AG10803 (cell line): ENCODE data around the gene PRKAA1.

ENCODE experiments used
- DNase-seq: peaks from one replicate; pipeline ENCODE4 v3.0.0; 2010; ENCODE audit warnings: low read depth
- H3K4me3 ChIP-seq: 2 replicates; pipeline ENCODE4 v1.5.1; 2011; ENCODE audit warnings: mild to moderate bottlenecking, low read length, control low read depth
- CTCF ChIP-seq: conservative IDR thresholded peaks from 2 replicates; pipeline ENCODE4 v1.5.1; 2011; ENCODE audit warnings: mild to moderate bottlenecking, low read length, control low read depth, inconsistent platforms

Gene PRKAA1

GRCh38 chr5:40755407-40756365, 42.5 kb downstream of the PRKAA1 start, which contains the start of gene TTC33:
TSS of gene TTC33 (minus strand) at chr5:40755961. CDS start at chr5:40747018, 8,943 bp downstream.
- H3K4me3 ChIP-seq, result peak within 1 kb of the TSS; percentile 89
- DNase-seq, result peak; percentile 92
- peak; percentile 55 for TF ChIP-seq CTCF

GRCh38 chr5:40755093-40755406, 43.1 kb downstream of the PRKAA1 start:
- TF ChIP-seq CTCF, result peak; percentile 78
- peak; percentile 77 for DNase-seq
- peak overlapping the region; percentile 89 for H3K4me3 ChIP-seq

GRCh38 chr5:40754381-40755092, 43.6 kb downstream of the PRKAA1 start:
- TF ChIP-seq CTCF, result no peak
- DNase-seq, result peak; percentile 41
- H3K4me3 ChIP-seq, result peak overlapping the region; percentile 89

- no peak overlapping the region for H3K4me3 ChIP-seq
- DNase-seq, result no peak
- TF ChIP-seq CTCF, result no peak
Measured at GRCh38 chr5:40746703-40747102, 51.5 kb downstream of the PRKAA1 start.

GRCh38 chr5:40743771-40744170, 54.4 kb downstream of the PRKAA1 start:
- no peak overlapping the region for H3K4me3 ChIP-seq
- TF ChIP-seq CTCF, result no peak
- no peak for DNase-seq

GRCh38 chr5:40738502-40738901, 59.7 kb downstream of the PRKAA1 start:
- no peak for DNase-seq
- no peak for TF ChIP-seq CTCF

More at GRCh38 chr5:40738502-40738901, 59.7 kb downstream of the PRKAA1 start:
- H3K4me3 ChIP-seq, result no peak overlapping the region
